Astrocyte of the cerebellum (primary cell): ENCODE measurements around the gene PRKCE.
"Not testable (repeated sequence)": the region's sequence is repeated elsewhere in the genome, so short reads cannot be mapped to it uniquely, and the experiment has no call there.

Experiments
- DNase-seq: peaks from one replicate; pipeline ENCODE4 v3.0.0-alpha.2; 2011; ENCODE audit warnings: low read depth
- H3K4me3 ChIP-seq: 2 replicates; pipeline ENCODE4 v1.5.1; 2011; ENCODE audit warnings: mild to moderate bottlenecking, low read depth, low read length, moderate library complexity
- in situ Hi-C: cut with HindIII; loops from 2 replicates; pipeline ENCODE4 v1.10.0; 2017; ENCODE audit warnings: low sequenced_read_pairs
- TF ChIP-seq, protein P1 (sequence below): IDR thresholded peaks from 2 replicates; pipeline ENCODE4 v1.5.1; 2012; ENCODE audit warnings: low read length, low read depth, moderate library complexity, mild to moderate bottlenecking; ENCODE audit errors: missing control alignments

Gene PRKCE

DNA sequence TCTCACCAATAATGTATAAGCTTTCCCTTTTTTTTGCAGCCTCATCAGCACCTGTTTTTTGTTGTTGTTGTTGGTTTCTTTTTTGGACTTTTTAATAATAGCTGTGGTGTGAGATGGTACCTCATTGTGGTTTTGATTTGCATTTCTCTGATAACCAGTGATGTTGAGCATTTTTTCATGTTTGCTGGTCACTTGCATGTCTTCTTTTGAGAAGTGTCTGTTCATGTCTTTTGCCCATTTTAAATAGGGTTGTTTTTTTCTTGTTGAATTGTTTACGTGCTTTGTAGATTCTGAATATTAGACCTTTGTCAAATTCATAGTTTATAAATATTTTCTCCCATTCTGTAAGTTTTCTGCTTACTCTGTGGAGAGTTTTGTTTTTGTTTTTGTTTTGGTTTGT lies 557.3 kb downstream of the PRKCE start:
- in situ Hi-C loops, result no loop called here
- no peak overlapping the region for H3K4me3 ChIP-seq
- TF ChIP-seq, protein P1, sequence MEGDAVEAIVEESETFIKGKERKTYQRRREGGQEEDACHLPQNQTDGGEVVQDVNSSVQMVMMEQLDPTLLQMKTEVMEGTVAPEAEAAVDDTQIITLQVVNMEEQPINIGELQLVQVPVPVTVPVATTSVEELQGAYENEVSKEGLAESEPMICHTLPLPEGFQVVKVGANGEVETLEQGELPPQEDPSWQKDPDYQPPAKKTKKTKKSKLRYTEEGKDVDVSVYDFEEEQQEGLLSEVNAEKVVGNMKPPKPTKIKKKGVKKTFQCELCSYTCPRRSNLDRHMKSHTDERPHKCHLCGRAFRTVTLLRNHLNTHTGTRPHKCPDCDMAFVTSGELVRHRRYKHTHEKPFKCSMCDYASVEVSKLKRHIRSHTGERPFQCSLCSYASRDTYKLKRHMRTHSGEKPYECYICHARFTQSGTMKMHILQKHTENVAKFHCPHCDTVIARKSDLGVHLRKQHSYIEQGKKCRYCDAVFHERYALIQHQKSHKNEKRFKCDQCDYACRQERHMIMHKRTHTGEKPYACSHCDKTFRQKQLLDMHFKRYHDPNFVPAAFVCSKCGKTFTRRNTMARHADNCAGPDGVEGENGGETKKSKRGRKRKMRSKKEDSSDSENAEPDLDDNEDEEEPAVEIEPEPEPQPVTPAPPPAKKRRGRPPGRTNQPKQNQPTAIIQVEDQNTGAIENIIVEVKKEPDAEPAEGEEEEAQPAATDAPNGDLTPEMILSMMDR, result no peak
- no peak for DNase-seq

DNA sequence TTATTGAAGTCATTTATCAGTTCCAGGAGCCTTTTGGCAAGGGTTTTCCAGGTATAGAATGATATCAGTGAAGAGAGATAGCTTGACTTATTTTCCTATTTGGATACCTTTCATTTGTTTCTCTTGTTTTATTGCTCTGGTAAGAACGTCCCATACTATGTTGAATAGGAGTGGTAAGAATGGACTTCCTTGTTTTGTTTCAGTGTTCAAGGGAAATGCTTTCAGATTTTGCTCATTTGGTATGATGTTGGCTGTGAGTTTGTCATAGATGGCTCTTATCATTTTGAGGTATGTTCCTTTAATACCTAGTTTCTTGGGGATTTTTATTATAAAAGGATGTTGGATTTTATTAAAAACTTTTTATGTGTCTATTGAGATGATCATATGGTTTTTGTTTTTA lies 558.6 kb downstream of the PRKCE start:
- H3K4me3 ChIP-seq, result no peak overlapping the region
- no peak for DNase-seq
- TF ChIP-seq, protein P1, result no peak
- in situ Hi-C loops, result no loop called here

DNA sequence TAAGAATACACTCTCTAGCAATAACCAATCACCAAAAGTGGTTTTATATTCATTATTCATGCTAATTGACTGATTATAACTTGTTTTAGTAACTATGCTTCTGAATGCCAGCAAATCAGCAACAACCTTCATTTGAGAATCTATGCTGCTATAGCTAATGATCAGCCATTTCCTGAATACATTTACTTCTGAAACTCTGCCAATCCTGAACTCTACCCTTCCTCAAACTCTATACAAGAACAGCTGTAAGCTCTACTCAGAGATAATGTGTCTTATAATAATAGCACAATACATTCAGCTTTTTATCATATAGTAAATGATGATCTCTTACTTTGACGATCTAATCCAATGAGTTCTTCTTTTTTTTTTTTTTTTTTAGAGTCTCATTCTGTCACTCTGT lies 560.0 kb downstream of the PRKCE start:
- in situ Hi-C loops, result no loop called here
- no peak for DNase-seq
- TF ChIP-seq, protein P1, result no peak

DNA sequence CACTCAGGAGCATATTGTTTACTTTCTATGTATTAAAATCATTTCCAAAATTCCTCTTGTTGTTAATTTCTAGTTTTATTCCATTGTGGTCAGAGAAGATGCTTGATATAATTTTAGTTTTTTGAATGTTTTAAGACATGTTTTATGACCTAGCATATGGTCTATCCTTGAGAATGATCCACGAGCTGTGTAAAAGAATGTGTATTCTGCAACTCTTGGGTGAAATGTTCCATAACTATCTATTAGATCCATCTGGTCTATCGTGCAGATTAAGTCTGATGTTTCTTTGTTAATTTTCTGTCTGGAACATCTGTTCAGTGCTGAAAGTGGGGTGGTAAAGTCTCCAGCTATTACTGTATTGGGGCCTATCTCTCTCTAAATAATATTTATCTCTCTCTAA lies 562.4 kb downstream of the PRKCE start:
- H3K4me3 ChIP-seq, result no peak overlapping the region
- no peak for DNase-seq
- TF ChIP-seq, protein P1, result no peak
- in situ Hi-C loops, result no loop called here

More for the DNA sequence above, 560.0 kb downstream of the PRKCE start:
- H3K4me3 ChIP-seq, result no peak overlapping the region

DNA sequence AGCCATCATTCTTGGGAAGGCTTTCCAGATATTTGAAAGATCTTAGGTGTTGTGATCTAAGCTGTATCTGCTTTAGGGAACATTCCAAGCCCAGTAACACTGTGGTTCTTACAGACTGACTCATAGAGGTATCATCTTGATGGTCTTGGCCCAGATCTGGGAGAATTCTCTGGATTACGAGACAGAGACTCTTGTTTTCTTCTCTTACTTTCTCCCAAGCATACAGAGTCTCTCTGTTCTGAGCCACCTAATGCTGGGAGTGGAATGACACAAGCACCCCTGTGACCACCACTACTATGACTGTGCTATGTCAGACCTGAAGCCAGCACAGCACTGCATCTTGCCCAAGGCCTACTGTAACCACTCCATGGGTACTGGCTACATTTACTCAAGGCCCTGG lies 564.7 kb downstream of the PRKCE start:
- TF ChIP-seq, protein P1, result no peak
- in situ Hi-C loops, result no loop called here
- DNase-seq, result peak; percentile 29
- no peak overlapping the region for H3K4me3 ChIP-seq

DNA sequence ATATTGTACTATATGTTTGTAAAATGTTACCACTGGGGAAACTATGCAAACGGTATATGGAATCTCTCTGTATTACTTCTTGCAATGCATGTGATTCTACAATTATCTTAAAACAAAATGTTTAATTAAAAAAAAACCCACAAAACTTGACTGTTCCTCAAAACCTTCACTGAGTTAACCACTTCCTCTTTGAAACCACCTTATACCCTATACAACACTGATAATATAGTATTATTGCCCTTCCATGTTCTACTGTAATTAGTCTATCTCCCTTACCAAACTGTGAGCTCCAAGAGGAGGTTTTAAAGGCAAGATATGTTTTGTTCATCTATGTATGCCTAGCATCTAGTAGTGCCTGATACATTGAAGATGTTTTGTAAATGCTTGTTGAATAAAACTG lies 572.0 kb downstream of the PRKCE start:
- H3K4me3 ChIP-seq, DNase-seq, in situ Hi-C loops: not testable (repeated sequence)

DNA sequence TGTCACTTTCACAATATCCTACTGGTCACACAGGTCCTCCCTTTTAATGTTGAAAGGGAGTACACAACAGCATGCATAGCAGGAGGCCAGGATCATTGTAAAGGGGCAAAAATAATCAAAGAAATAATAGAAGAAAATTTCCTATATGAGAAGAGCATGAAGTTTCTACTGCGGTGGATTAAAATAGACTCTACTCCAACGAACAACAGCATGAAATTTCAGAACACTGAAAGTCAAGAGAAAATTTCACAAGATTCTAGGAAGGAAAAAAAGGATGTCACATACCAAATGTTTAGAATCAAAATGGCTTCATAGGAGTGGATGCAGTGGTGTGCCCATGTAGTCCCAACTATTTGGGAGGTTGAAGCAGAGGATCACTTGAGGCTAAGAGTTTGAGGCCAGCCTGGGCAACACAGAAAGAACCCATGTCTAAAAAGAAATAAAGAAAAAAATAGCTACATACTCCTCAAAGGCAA lies 573.7 kb downstream of the PRKCE start:
- in situ Hi-C loops, result no loop called here
- no peak for DNase-seq
- TF ChIP-seq, protein P1, result no peak
- H3K4me3 ChIP-seq, result no peak overlapping the region
